D721Med (cell line): ENCODE data around the gene SWT1.

ENCODE experiments used
- DNase-seq: peaks from one replicate; pipeline ENCODE4 v3.0.0; 2011; ENCODE audit warnings: low spot score; ENCODE audit not compliant: insufficient read length
- FAIRE-seq: peaks from 2 replicates; lab custom pipeline; 2011; peaks lifted over from hg19 to GRCh38; lab: Jason Lieb, UNC
- CTCF ChIP-seq: IDR thresholded peaks from 2 replicates; pipeline ENCODE4 v1.5.1; 2012; ENCODE audit warnings: mild to moderate bottlenecking, control low read depth; ENCODE audit not compliant: insufficient read depth; ENCODE audit errors: missing control alignments

The SWT1 gene

DNA sequence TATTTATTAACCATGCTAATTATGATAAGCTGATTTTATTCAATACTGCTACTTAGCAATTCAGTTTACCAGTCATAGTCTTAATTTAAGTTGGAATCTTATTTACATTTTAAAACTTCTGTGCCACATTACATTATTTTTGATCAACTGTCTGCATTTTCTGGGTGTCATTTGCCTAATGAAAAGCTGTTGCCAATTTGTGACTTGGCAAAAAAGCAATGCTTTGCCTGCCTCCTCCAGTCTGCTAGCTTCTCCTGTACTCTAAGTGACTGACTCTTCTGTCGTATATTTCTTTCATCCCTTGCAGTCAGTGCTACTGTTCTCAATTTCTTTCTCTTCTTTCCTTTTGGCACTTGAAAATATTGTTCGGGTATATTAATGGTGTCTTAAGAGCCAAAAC is 165.7 kb downstream of the SWT1 start:
- DNase-seq: no peak
- no peak for FAIRE-seq
- no peak for TF ChIP-seq CTCF

GRCh38 chr1:185324118-185324517 is 167.2 kb downstream of the SWT1 start:
- FAIRE-seq (no peak), DNase-seq (no peak)
- no peak for TF ChIP-seq CTCF

DNA sequence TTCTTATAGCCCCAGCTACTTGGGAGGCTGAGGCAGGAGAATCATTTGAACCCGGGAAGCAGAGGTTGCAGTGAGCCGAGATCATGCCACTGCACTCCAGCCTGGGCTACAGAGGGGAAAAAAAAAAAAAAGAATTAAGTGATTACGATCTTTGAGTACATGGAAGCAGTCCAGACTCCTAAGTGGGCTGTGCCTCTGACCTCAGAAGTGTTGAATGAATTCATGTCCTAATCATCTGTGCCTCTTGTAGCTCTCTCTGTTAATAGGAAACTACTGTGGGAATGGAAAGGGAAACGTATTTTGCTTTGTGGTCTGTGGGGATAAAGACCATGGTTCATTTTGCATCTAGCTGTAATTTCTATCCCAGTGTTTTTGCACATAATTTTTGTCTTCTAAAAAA is 168.4 kb downstream of the SWT1 start:
- no peak for DNase-seq
- TF ChIP-seq CTCF: no peak
- no peak for FAIRE-seq

DNA sequence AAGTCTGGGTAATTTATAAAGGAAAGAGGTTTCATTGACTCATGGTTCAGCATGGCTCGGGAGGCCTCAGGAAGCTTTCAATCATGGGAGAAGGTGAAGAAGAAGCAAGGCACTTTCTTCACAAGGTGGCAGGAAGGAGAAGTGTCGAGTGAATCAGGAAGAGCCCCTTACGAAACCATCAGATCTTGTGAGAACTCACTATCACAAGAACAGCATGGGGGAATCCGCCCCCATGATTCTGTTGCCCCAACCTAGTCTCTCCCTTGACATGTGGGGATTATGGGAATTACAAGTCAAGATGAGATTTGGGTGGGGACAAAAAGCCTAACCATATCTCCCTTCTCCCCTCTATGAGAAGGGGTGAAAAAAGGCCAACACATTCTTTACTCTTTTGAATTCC is 171.3 kb downstream of the SWT1 start:
- DNase-seq (no peak), FAIRE-seq (no peak)
- no peak for TF ChIP-seq CTCF

DNA sequence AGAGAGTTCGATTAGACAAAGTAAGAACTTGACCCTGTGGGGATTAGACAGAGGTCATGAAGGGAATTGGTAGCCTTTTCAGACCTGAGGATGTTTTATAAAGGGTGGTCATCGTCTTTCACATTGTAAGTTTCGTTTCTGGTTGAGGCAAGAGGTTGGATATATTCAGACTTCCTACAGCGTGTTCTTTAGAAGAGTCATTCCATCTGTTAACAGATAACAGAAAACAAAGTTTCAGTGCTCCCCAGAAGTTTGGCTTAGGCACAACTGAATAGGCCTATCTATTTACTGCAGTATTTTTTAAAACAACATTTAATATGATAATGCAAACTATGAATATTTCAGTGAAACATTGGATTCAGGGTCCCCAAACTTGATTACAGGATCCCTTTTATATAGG is 177.2 kb downstream of the SWT1 start:
- FAIRE-seq: no peak
- no peak for TF ChIP-seq CTCF
- no peak for DNase-seq

- DNase-seq: no peak
- no peak for TF ChIP-seq CTCF
- no peak for FAIRE-seq
These were observed 180.3 kb downstream of the SWT1 start for GRCh38 chr1:185337246-185337645.

- DNase-seq (no peak), FAIRE-seq (no peak)
- TF ChIP-seq CTCF: no peak
These were observed 182.0 kb downstream of the SWT1 start for GRCh38 chr1:185338719-185339622.
